HS-27A (cell line): ENCODE data around the gene DCBLD1.

Source experiments
- DNase-seq: peaks from one replicate; pipeline ENCODE4 v3.0.0-alpha.2; 2012; ENCODE audit warnings: low read depth, missing footprints

Gene DCBLD1

DNA sequence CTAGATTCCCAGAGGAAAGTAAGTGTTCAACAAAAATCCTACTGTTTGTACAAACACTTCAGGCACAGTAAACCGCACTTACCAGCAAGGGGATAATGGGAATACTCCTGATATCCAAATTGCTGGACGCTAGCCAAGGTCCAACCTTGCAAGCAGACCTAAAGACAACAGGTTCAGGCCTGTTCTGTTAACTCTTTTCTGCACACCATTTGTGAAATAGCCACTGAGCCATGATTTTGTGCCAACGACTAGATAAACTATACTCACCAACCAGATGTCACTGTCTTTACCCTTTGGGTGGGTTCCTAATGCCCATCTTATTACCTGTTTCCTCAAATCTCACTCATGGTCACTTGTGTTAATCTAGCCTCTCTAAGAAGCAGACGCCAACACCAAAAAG lies 76.3 kb downstream of the DCBLD1 start:
- DNase-seq: no peak

DNA sequence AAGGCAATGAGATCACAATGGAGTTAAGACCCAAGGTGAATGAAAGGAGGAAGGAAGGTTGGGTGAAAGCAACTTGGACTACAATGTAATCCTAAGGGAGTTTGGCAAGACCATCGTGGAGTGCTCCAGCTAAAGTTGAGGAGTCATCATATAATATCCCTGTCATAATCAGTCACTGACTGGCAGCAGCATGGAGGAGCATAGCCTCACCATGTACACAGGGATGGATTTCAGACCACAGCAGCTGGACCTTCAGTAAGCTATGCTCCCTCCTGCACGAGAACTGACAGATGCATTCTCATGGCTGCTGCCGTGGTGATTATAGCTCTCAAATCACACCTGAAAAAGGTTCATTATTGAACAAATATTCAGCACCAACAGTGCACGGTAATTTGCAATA lies 76.8 kb downstream of the DCBLD1 start:
- no peak for DNase-seq

DNA sequence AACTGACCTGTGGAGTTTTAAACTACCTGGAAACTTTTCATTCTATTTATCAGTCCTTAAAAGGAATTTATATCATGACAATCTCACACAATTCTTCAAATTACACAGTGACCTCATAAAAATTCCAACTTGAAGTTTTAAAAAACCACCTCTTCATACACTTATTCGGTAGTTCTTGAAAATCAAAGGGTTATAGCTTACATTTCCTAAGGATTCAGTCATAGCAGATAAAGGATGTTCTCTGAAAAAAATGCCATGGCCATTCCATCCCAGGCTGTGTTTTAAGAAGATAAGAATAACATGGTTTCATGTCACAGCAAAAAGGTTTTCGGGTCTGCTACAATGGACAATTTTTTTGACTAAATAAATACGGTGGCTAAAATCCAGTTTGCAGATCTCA lies 78.7 kb downstream of the DCBLD1 start:
- no peak for DNase-seq

DNA sequence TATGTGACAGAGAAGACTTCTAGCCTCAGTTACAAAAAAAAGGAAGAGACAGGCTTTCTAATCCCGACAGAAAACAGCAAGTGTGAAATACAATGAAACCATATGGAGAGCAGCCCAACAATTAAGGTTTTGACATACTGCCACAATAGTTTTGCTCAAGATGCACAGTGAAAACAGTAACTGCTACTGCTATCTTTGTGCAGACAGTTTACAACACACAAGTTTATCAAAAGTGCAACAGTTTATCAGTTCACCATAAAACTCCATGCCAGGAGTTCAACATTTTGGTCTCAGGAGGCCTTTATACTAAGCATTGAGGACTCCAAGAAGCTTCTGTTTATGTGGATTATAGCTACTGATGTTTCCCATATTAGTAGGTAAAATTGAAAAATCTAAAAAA lies 82.2 kb downstream of the DCBLD1 start:
- no peak for DNase-seq

DNA sequence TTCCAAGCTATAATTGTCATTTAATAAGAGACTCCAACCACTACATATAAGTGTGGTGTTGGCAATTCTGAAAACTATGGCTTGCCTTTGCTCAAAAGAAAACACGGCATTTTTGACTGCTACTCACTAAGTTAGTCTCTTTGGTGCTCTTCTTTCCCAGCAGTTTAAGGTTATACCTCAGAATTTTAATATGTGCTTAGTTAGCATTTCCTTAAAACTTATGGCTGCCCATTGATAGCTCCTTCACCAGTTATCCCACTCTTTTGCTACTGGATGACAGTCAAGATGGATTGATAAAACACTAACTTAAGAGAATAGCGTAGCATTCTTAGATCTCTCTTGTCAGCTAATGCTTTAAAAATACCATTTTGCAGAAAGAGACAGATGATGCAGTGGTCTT lies 85.8 kb downstream of the DCBLD1 start:
- no peak for DNase-seq

DNA sequence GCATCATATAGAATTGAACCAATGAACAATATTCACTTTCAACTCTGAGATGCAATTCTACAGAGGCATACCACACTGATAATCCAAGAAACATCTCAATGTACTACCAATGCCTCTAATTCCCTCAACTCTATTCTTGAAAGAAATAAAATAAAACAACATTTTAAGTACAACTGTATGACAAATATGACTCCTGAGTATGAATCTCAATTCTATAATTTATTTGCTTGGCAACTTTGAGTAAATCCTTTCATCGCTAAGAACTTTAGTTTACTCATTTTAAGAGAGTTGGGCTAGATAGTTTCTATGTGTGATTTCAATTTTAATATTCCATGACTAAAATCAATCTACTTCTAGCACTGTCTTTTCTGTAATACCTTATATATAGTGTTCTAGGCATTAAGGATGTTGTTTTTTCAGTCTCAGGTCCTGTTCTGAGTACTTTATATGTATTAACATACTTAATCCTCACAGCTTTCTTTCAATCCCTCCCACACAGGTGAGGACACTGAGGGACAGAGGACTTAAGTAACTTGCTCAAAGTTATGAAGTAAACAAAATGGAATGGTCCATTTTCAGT lies 86.4 kb downstream of the DCBLD1 start:
- DNase-seq: no peak

DNA sequence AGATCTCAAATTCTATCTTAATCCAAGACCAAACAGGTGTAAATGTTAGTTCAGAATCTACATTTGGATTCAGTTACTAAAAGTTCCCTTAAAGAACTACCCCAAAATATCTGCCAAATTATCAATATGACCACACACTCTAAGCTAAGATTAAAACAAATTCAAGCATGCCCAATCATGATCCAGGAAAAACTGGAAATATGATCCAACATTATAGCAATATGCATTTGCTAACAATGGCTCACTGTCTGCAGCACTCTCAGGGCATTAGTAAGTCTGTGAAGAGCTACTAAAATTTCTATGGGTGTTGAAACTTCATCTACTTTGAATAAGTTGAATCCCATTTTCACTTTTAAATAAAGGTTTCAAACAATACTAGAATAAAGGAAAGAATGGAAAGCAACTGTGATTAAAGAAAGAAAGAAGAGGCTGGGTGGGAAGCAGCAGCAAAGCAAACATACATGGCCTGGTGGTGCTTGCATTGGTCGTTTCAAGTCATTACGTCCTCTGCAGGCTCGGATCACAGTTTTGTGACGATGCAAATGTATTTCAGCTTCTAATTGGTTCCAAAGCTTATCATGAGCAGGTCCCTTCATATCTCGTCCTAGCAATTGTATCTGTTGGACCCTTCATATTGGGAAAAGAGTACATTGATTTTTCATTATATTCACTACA lies 90.7 kb downstream of the DCBLD1 start:
- no peak for DNase-seq

DNA sequence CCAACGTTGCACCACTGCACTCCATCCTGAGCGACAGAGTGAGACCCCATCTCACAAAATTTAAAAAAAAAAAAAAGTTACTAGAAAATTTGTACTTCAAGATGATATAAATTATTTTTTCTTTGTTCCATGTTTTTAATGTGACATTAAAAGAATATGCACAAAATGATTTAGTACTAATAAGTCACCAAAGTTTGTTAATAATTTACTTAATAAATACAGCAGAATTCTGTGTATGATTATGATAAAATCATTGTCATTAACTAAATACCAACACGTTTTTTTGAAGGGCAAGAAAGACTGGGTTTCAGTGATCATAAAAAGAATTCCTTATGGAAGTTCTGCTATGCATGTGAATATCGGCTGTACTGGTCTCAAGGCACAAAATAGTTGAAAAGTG lies 91.7 kb downstream of the DCBLD1 start:
- DNase-seq: no peak

DNA sequence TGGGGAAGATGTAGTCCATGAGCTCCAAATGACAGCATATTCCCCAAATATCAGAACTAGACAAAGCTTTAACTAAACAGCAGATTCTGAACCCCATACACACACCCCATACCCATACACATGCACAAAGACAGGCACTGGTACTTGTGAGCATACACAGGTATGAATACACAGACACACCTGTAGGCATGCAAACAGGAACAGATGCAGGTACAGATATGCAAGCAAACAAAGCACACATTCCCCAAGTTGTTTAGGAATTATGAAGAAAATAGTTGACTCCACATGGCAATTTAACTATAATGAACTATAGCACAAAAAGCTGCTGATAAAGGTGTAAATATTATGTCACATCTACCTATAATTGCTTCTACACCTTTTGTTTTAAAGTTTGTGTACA lies 103.2 kb downstream of the DCBLD1 start:
- no peak for DNase-seq

DNA sequence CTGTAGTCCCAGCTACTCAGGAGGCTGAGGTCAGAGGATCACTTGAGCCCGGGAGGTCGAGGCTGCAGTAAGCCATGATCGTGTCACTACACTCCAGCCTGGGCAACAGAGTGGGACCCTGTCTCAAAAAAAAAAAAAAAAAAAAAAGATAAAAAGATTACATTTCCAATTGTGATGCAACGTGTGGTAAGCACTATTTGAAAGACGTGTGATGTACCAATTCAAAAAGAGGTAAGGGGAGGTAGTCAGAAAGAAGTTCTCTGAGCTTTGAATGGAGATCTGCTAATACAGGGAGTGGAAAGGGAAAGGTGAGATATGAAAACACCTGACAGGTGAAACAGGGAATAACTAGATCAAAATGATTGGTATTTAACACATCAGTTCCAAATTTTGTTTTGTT lies 108.0 kb downstream of the DCBLD1 start:
- DNase-seq: no peak

DNA sequence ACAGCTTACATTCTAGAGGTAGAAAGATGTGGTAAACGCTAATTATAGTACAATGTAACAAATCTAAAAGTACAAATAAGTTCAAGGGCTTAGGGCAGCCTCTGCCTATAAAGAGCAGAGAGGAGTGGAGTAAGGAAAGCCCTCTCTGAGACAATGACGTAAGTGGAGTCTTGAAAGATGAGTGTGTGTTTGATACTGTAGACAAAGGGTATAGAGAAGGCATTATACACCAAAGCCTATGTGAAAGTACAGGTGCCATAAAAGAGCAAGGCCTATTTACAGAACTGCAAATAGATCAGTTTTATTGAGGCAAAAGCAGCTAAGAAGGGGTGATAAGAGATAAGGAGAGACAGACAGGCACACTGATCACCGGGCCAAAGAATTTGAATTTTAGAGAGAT lies 108.9 kb downstream of the DCBLD1 start:
- no peak for DNase-seq

DNA sequence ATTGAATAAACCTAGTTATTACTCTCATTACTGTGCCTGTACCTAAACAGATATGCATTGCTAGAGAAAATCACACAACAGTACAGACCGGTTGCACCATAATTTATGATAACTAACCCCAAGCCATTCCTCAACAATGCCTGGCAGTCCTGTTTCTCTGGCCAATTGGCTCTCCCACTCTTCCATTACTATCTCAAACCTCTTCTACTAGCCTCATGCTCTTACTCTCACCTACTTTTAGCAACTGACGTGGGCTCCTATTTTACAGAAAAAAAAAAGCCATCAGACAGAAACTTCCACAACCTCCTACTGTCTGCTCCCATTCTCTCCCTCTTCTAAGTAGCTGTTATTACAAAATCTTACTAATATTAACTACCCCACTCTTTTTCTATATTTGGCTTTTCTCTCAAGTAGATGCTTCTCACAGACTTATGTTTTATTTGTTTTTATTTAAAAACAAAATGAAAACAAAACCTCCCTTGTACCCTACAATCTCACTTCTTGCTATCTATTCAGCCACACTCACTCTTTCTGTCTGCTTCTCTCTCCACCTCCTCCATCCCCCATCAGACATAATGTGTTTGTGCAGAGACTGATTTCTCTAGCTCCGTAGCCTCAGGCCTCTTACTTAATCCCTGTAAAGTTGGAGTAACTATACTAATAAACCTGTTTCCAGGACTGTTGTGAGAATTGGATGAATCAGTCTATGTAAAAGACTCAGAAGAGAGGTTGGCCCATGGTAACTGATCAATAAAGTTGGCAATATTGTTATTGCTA lies 110.7 kb downstream of the DCBLD1 start:
- no peak for DNase-seq

DNA sequence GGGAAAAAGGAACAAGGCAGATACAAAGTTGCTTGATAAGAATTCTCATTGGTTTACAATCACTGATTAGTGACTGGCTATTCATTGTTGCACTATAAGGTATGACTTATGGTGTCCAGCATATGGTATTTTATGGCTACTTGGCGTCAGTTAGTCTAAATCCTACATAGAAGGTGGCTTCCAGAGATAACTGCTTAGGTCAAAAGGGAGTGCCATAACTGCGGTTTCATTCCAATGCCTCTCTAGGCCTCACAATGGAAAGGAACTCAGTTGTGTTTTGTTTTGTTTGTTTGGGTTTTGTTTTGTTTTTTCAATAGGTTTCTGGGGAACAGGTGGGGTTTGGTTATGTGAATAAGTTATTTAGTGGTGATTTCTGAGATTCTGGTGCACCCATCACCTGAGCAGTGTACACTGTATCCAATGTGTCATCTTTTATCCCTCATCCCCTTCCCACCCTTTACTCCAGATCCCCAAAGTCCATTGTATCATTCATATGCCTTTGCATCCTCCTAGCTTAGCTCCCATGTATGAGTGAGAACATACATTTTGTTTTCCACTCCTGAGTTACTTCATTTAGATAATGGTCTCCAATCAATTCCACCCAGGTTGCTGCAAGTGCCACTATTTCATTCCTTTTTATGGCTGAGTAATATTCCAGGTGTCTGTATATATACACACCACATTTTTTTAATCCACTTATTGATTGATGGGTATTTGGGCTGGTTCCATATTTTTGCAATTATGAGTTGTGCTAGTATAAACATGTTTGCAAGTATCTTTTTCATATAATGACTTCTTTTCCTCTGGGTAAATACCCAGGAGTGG lies 112.8 kb downstream of the DCBLD1 start:
- DNase-seq: no peak

DNA sequence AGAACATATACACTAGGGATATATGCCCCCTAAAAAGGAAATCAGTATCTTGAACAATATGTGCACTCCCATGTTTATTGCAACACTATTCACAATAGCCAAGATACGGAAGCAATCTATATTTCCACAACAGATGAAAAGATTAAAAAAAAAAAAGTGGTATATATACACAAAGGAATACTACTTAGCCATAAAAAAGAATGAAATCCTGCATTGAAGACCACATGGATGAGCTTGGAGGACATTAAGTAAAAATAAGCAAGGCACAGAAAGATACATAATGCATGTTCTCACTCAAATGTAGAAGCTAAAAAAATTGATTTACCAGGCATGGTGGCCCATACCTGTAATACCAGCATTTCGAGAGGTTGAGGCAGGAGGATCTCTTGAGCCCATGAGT lies 115.3 kb downstream of the DCBLD1 start:
- DNase-seq: no peak
